ENCODE results near the gene RHOT2.

RHOT2 gene

DNA sequence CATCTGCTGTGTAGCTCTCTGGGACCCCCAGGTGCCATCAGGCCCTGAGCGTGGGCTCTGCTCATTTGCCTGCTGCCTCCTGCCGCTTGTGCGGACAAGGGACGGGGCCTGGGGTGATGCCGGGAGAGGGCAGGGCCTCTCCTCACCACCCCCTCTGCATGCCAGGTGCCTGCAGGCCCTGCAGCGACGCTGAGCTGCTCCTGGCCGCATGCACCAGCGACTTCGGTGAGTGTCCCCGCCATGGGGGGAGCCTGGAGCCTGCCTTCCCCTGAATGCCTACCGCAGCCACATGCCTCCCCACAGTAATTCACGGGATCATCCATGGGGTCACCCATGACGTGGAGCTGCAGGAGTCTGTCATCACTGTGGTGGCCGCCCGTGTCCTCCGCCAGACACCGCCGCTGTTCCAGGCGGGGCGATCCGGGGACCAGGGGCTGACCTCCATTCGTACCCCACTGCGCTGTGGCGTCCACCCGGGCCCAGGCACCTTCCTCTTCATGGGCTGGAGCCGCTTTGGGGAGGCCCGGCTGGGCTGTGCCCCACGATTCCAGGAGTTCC is 48.9 kb downstream of the RHOT2 start:
- no peak for DNase-seq

GRCh38 chr16:717450-718245 is 49.7 kb downstream of the RHOT2 start:
- no peak for DNase-seq

- DNase-seq: no peak
Measured at GRCh38 chr16:718389-718788, 50.5 kb downstream of the RHOT2 start.

- DNase-seq: no peak
Measured at GRCh38 chr16:718922-719321, 51.0 kb downstream of the RHOT2 start.

DNA sequence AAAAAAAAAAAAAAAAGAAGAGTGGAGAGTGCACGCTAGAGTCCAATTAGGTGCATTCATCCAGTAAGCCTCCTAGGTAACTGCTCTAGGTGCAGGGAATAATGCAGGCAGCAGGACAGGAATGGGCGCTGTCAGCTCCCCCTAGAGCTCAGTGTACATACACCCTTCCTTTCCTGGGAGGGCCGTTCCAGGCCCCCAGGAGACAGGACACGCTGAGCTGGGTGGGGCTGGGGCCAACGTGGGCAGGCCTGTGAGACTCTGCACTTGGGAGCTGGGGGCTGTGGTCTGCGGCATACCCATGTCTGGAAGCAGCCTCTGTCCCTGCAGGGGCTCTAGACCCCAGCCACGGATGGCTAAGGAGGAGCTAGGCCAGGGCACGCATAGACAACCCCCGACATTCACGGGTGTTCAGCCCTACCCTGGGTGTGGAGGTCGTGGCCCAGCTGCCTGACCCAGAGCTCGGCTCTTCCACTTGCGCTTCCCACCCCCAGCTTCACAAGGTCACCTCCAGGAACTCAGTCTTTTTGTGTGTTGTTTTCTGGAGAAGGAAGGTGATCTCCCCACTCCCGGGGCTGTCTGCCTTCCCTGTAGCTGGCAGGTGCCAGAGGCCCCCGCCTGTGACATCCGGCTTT is 52.0 kb downstream of the RHOT2 start:
- DNase-seq: no peak

GRCh38 chr16:720447-720989 is 52.6 kb downstream of the RHOT2 start:
- peak; percentile 75 for DNase-seq

DNA sequence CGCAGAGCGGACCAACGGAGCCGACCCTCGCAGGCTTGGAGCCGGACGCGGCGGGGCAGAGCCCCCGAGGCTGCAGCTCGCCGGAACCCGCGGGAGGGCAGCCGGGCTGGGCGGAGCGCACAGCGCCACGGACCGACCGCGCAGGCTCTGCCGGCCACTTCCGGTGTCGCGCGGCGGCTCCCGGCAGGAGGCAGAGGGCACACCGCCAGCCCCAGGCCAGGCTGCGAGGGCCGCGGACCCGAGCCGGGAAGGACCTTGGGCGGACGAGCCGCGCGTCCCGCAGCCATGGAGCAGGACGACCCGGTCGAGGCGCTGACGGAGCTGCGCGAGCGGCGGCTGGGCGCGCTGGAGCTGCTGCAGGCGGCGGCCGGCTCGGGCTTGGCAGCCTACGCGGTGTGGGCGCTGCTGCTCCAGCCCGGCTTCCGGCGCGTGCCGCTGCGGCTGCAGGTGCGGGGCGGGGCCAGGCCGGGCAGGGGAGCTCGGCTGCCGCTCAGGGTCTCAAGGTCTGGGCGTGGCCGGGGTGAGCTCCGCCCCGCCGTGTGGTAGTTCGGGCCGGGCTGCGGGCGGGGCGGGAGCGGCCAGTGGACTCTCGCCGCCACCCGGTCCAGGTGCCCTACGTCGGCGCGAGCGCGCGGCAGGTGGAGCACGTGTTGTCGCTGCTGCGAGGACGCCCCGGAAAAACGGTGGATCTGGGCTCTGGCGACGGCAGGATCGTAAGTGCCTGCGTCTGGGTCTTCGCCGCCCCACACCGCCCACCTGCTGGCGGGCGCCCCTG is 53.2 kb downstream of the RHOT2 start, which contains the start of gene ANTKMT:
TSS of gene ANTKMT (plus strand) at position 157 of the 775 bp plus-strand sequence. CDS start at position 286, 129 bp downstream.
- peak; percentile 75 for DNase-seq

GRCh38 chr16:721765-722540 is 54.0 kb downstream of the RHOT2 start:
- no peak for DNase-seq

DNA sequence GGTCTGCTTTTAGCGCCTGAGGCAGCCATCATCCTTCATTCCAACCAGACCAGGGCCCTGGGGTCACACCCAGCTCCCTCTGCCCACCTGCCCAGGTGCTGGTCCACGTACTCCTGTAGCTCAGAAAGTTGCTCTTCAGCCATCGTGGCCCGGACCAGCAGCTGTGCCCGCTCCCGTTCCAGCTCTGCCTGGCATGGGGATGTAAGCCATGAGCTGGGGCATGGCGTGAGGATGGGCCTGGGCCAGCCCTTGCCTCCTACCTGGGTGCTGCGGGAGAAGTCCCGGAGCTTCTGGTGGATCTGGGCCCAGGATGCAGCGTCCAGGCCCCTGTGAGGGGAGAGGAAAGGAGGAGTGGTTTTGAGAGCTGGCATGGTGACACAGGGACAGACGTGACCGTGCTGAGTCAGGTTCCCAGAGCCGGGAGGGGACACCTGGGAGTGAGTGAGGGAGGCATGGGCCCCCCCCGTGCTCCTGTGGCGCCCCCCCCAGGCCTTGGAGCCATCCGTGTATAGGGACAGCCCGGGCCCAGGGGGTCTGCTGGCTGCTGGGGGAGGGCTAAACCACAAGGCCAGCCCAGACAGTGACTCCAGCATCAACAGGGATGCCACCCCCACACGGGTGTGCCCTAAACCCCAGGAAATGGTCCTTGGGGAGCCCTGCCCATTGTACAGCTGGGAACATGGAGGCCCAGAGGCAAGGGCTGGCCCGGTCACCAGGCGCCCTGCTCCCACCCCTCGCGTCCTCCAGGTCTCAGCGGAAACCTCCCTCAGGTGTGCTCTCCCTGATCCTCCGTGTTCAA is 55.1 kb downstream of the RHOT2 start:
- DNase-seq: no peak

DNA sequence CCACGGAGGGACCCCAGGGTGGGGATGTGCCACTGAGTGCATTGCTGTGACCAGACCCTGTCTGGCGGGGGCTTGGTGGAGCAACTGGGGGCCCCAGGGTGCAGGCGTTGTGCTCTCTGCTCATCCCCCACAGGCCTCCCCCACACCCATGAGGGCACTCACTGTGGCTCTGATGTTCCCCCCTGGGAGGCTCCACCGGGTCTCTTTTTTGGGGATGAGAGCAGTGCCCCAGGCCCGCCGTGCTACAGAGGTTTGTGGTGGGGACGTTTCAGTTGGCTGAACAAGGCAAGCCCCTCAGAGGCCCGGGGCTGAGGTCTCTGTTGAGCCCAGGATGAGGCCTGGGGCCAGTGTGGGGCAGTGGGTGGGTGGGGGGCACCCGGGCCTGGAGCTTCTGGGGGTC is 55.8 kb downstream of the RHOT2 start:
- no peak for DNase-seq

All from fibroblast of skin of scalp (primary cell).